Activated CD8-positive, alpha-beta memory T cell treated with anti-CD3 and anti-CD28 coated beads for 24 hours (primary cell): ENCODE data around the gene MAST2.
"Not testable (repeated sequence)": the region's sequence is repeated elsewhere in the genome, so short reads cannot be mapped to it uniquely, and the experiment has no call there.

Source experiments
- DNase-seq: peaks from one replicate; pipeline ENCODE4 v3.0.0-alpha.2; 2020

The MAST2 gene

GRCh38 chr1:46034601-46035516 is 231.4 kb downstream of the MAST2 start:
- DNase-seq, result no peak

GRCh38 chr1:46036894-46037839 is 233.8 kb downstream of the MAST2 start:
- peak; percentile 96 for DNase-seq

GRCh38 chr1:46039571-46040052 is 236.2 kb downstream of the MAST2 start:
- no peak for DNase-seq

GRCh38 chr1:46041551-46041950 is 238.1 kb downstream of the MAST2 start:
- no peak for DNase-seq

- no peak for DNase-seq
Measured at GRCh38 chr1:46041974-46042373, 238.6 kb downstream of the MAST2 start.

GRCh38 chr1:46043458-46044017 is 240.1 kb downstream of the MAST2 start:
- DNase-seq, result no peak

- no peak for DNase-seq
Measured at GRCh38 chr1:46044116-46044515, 240.7 kb downstream of the MAST2 start.

GRCh38 chr1:46053734-46054133 is 250.3 kb downstream of the MAST2 start:
- DNase-seq, result no peak

- no peak for DNase-seq
Measured at GRCh38 chr1:46056325-46056724, 252.9 kb downstream of the MAST2 start.

GRCh38 chr1:46057215-46057614 is 253.8 kb downstream of the MAST2 start:
- not testable (repeated sequence) for DNase-seq

- no peak for DNase-seq
Measured at GRCh38 chr1:46057781-46058180, 254.4 kb downstream of the MAST2 start.

- DNase-seq, result no peak
Measured at GRCh38 chr1:46058936-46059335, 255.5 kb downstream of the MAST2 start.

- no peak for DNase-seq
Measured at GRCh38 chr1:46061146-46061545, 257.7 kb downstream of the MAST2 start.

- DNase-seq, result peak; percentile 63
Measured at GRCh38 chr1:46062651-46063319, 259.4 kb downstream of the MAST2 start.

- no peak for DNase-seq
Measured at GRCh38 chr1:46064708-46065107, 261.3 kb downstream of the MAST2 start.

GRCh38 chr1:46065405-46065804 is 262.0 kb downstream of the MAST2 start:
- no peak for DNase-seq

GRCh38 chr1:46067652-46068051 is 264.2 kb downstream of the MAST2 start:
- no peak for DNase-seq

- no peak for DNase-seq
Measured at GRCh38 chr1:46068525-46068924, 265.1 kb downstream of the MAST2 start.

GRCh38 chr1:46070164-46070814 is 266.9 kb downstream of the MAST2 start:
- DNase-seq, result no peak

- DNase-seq, result no peak
Measured at GRCh38 chr1:46072975-46073374, 269.6 kb downstream of the MAST2 start.

- DNase-seq, result no peak
Measured at GRCh38 chr1:46076343-46076742, 272.9 kb downstream of the MAST2 start.

- DNase-seq, result no peak
Measured at GRCh38 chr1:46077644-46078043, 274.2 kb downstream of the MAST2 start.
